Activated CD4-positive, alpha-beta memory T cell treated with anti-CD3 and anti-CD28 coated beads, Interleukin-2, amount 10 ng/mL, durations not matched to agents 7 days and 5 days (primary cell): ENCODE measurements around the gene HOXD3. TPM values are rescaled to one million over a fixed set of nuclear protein-coding genes. Genes with fewer than 3 reads are reported as not detected.

Experiments
- CTCF ChIA-PET: fragments of 350-600 bp; sonication (Branson Sonifier 250); formaldehyde crosslinking; loops from one replicate; lab custom pipeline; 2021; ENCODE audit warnings: antibody characterized with exemption, inconsistent platforms; lab: Charles Lee
- POLR2A ChIA-PET: fragments of 350-600 bp; sonication (Branson Sonifier 250); formaldehyde crosslinking; loops from one replicate; lab custom pipeline; 2021; ENCODE audit warnings: antibody characterized with exemption; lab: Charles Lee
- DNase-seq: peaks from one replicate; pipeline ENCODE4 v3.0.0-alpha.2; 2020
- H3K27ac Mint-ChIP-seq: one replicate; pipeline ENCODE4 v1.8.0; 2021; ENCODE audit warnings: mild to moderate bottlenecking, mixed read lengths
- H3K27me3 Mint-ChIP-seq: one replicate; pipeline ENCODE4 v1.8.0; 2021; ENCODE audit warnings: mixed read lengths
- H3K36me3 Mint-ChIP-seq: one replicate; pipeline ENCODE4 v1.8.0; 2021; ENCODE audit warnings: low read depth, mixed read lengths
- H3K4me1 Mint-ChIP-seq: one replicate; pipeline ENCODE4 v1.8.0; 2021; ENCODE audit warnings: mixed read lengths
- H3K4me3 Mint-ChIP-seq: one replicate; pipeline ENCODE4 v1.8.0; 2021; ENCODE audit warnings: mild to moderate bottlenecking, mixed read lengths
- H3K9me3 Mint-ChIP-seq: one replicate; pipeline ENCODE4 v1.8.0; 2021; ENCODE audit warnings: mixed read lengths
- total RNA-seq, 2 experiments: library from RNA; stranded (reverse); gene quantifications; one replicate each; pipeline ENCODE4 v1.2.3, GENCODE V29; 2021

Gene HOXD3
- total RNA-seq, 2 experiments from 2014 or later: not detected

DNA sequence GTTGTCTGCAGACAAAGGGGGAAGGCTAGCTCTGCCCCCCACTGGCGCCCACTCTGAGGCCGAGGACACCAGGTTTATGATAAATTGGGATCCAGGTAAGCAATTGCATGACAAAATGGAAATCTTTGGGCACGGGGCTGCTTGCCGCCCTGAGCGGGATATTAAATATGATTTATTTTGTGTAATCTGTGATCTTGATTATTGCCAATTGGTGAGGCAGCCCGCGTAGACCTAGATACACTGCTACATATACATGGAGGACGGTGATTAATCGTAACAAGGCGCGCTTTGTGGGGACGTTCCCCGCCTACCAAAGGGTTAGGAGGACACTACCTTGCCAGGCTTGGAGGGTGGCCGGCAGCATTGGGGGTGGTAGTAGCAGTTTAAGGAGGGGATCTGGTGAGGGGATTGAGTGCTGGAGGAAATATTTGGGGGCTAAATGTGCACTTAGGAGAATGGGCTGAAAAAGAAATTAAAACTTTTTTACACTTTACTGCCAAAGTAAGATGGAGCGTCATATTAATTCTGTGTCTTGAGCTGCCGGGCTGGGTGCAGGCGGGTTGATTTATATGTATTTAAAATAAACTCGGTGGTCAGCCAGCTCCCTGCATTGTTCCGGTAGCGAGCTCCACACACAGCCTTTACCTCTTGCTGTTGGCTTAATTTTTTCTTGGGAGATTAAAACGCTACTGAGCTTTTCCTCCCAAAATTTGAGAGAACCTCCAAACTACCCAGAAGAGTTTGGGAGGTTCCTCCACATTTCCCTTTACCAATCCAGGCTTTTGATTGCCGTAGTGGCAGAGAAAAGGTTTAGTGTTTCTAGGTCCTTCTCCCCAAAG, 4.1 kb downstream of the HOXD3 start:
- ChIA-PET CTCF (interaction anchor here (1.5 kb wide), 1 partner anchor 35 kb away, joined by 7 read pairs; no protein-coding TSS in a partner anchor), POLR2A (no interaction called here)
- H3K27me3 Mint-ChIP-seq: peaks cover 89% of the 10 kb centered on the region
- DNase-seq: no peak
- peaks cover 18% of the 10 kb centered on the region for H3K36me3 Mint-ChIP-seq
- no peaks in the 10 kb centered on the region for H3K9me3 Mint-ChIP-seq
- peaks cover 8% of the 10 kb centered on the region for H3K4me1 Mint-ChIP-seq
- no peak overlapping the region for H3K27ac Mint-ChIP-seq
- H3K4me3 Mint-ChIP-seq: no peak overlapping the region

- Mint-ChIP-seq H3K4me3 (no peak overlapping the region), H3K27me3 (peaks cover 90% of the 10 kb centered on the region), H3K4me1 (peaks cover 8% of the 10 kb centered on the region), H3K36me3 (peaks cover 18% of the 10 kb centered on the region), H3K27ac (no peak overlapping the region), H3K9me3 (no peaks in the 10 kb centered on the region)
- DNase-seq: no peak
- CTCF ChIA-PET: interaction anchor here (1.0 to 1.5 kb wide), 3 partner anchors 36 to 293 kb away, joined by 3 to 7 read pairs (median 5); no protein-coding TSS in a partner anchor
- POLR2A ChIA-PET: no interaction called here
Measured at GRCh38 chr2:176161825-176162626, 4.9 kb downstream of the HOXD3 start.

DNA sequence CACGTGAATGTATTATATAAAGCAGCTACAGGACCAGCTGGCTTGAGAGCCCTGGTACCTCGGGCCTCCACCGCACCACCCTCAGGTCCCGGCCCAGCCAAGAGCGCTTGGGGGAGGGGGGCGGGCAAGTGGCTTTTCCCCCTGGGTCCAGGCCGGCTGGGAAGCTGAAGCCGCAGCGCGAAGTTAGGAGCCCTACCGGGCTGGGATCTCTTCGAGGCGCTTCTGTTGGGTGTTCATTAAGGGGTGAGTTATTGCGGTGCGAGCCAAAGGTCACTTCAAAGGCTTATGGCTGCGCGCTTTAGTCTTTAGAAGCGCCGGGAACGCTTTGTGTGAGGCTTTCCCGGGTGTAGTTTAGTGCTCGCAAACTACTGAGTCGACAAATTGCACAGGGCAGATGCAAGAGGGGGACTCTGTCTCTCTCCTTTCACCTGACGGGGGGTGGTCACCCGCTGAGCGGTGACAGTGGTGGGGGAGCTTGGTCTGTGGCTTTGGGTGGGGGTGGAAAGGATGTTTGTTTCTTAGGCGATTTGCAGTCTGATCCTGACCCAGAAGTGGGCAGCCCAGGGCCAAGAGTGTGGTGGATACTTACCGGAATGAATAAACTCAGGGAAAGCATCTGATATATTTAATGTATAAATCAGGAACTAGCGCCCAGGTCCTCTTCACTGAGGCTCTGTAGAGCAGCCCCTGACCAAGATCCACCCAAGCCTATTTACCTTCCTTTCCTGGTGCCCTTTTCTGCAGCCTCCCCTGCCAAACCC, 6.0 kb downstream of the HOXD3 start:
- no peaks in the 10 kb centered on the region for H3K9me3 Mint-ChIP-seq
- no peak for DNase-seq
- H3K27ac Mint-ChIP-seq: no peak overlapping the region
- H3K27me3 Mint-ChIP-seq: peaks cover 89% of the 10 kb centered on the region
- CTCF ChIA-PET: interaction anchor here (1.0 to 1.3 kb wide), 2 partner anchors 67 to 292 kb away, joined by 3 to 5 read pairs; no protein-coding TSS in a partner anchor
- H3K36me3 Mint-ChIP-seq: peaks cover 13% of the 10 kb centered on the region
- no peak overlapping the region for H3K4me3 Mint-ChIP-seq
- peaks cover 6% of the 10 kb centered on the region for H3K4me1 Mint-ChIP-seq
- POLR2A ChIA-PET: no interaction called here

DNA sequence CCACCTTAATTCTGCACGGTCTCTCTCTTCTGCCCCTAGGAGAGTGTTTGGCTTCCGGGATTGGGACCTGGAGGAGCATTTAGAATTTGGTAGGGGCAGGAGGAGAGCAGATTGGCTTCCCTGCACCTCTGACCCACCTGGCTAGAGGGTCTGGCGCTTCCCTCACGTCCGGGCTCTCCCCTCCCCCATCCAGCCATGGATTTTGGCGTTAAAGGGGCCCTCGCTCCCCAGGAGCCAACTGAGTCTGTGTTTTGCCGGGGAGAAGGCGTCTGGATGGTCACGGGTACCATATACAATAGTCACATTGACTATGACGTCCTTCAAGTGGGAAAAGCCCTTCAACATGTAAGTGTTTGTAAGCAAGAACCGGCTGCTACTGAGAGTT, 6.6 kb downstream of the HOXD3 start:
- Mint-ChIP-seq H3K9me3 (no peaks in the 10 kb centered on the region), H3K27me3 (peaks cover 84% of the 10 kb centered on the region), H3K4me1 (peaks cover 4% of the 10 kb centered on the region), H3K27ac (no peak overlapping the region), H3K36me3 (peaks cover 10% of the 10 kb centered on the region), H3K4me3 (no peak overlapping the region)
- CTCF ChIA-PET: no interaction called here
- DNase-seq: no peak
- POLR2A ChIA-PET: no interaction called here

DNA sequence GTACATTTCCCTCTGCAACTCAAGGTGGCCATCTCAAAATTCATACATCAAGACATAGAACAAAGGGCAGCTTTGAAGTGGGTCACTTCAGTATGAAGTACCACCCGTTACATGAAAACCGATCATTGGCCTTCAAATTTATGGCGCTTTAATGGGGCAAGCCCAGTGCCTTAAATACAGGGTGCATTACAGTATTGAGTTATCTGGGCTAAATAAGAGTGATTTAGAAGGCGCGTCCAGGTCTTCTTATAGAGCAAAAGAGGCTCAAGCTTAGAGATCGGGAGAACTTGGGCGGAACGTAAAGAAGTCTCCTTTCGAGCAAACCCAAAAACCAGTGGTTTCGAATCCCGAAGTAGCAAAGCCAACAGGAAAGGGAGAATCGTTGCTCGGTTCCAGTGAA, 7.1 kb downstream of the HOXD3 start:
- Mint-ChIP-seq H3K36me3 (peaks cover 10% of the 10 kb centered on the region), H3K4me1 (peaks cover 4% of the 10 kb centered on the region), H3K27ac (no peak overlapping the region), H3K9me3 (no peaks in the 10 kb centered on the region), H3K27me3 (peaks cover 82% of the 10 kb centered on the region), H3K4me3 (no peak overlapping the region)
- ChIA-PET POLR2A (no interaction called here), CTCF (no interaction called here)
- no peak for DNase-seq

- peaks cover 4% of the 10 kb centered on the region for H3K4me1 Mint-ChIP-seq
- no peak for DNase-seq
- no peaks in the 10 kb centered on the region for H3K9me3 Mint-ChIP-seq
- peaks cover 81% of the 10 kb centered on the region for H3K27me3 Mint-ChIP-seq
- no peak overlapping the region for H3K4me3 Mint-ChIP-seq
- no peak overlapping the region for H3K27ac Mint-ChIP-seq
- ChIA-PET POLR2A (no interaction called here), CTCF (interaction anchor here (0.9 kb wide), 1 partner anchor 33 kb away, joined by 6 read pairs; no protein-coding TSS in a partner anchor)
- peaks cover 10% of the 10 kb centered on the region for H3K36me3 Mint-ChIP-seq
Measured at GRCh38 chr2:176164611-176165369, 7.7 kb downstream of the HOXD3 start.

GRCh38 chr2:176165370-176166050, 8.4 kb downstream of the HOXD3 start:
- CTCF ChIA-PET: interaction anchor here (0.9 kb wide), 1 partner anchor 34 kb away, joined by 6 read pairs; no protein-coding TSS in a partner anchor
- Mint-ChIP-seq H3K36me3 (peaks cover 10% of the 10 kb centered on the region), H3K27ac (no peak overlapping the region), H3K27me3 (peaks cover 80% of the 10 kb centered on the region), H3K4me1 (peaks cover 4% of the 10 kb centered on the region), H3K4me3 (no peak overlapping the region), H3K9me3 (no peaks in the 10 kb centered on the region)
- POLR2A ChIA-PET: no interaction called here
- DNase-seq: no peak

DNA sequence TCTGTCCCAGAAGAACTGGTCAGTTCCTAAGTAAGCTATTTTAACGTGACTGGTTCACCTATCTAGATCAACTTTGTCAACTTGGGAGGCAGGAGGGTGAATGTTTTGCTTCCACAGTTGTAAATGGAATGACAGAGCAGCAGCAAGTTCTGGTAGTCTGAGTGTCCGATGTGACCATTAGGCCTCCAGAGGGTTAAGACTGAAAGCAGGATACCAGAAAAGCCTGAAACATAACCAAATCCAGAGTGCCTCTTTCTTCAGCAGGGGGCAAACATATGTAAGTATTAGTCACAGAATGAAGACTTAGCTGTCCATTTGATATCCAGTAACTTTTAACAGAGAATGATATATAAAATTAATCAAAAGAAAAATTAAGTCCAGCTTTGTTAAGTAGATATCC, 9.2 kb downstream of the HOXD3 start:
- Mint-ChIP-seq H3K27me3 (peaks cover 79% of the 10 kb centered on the region), H3K4me1 (peaks cover 4% of the 10 kb centered on the region), H3K9me3 (no peaks in the 10 kb centered on the region), H3K27ac (no peak overlapping the region), H3K36me3 (peaks cover 10% of the 10 kb centered on the region), H3K4me3 (no peak overlapping the region)
- ChIA-PET CTCF (no interaction called here), POLR2A (no interaction called here)
- DNase-seq: no peak

GRCh38 chr2:176167398-176167797, 10.3 kb downstream of the HOXD3 start:
- H3K4me1 Mint-ChIP-seq: peaks cover 4% of the 10 kb centered on the region
- no peak for DNase-seq
- H3K9me3 Mint-ChIP-seq: no peaks in the 10 kb centered on the region
- ChIA-PET CTCF (interaction anchor here (0.9 kb wide), 1 partner anchor 387 kb away, joined by 3 read pairs; no protein-coding TSS in a partner anchor), POLR2A (no interaction called here)
- peaks cover 75% of the 10 kb centered on the region for H3K27me3 Mint-ChIP-seq
- H3K36me3 Mint-ChIP-seq: peaks cover 10% of the 10 kb centered on the region
- no peak overlapping the region for H3K4me3 Mint-ChIP-seq
- H3K27ac Mint-ChIP-seq: no peak overlapping the region

DNA sequence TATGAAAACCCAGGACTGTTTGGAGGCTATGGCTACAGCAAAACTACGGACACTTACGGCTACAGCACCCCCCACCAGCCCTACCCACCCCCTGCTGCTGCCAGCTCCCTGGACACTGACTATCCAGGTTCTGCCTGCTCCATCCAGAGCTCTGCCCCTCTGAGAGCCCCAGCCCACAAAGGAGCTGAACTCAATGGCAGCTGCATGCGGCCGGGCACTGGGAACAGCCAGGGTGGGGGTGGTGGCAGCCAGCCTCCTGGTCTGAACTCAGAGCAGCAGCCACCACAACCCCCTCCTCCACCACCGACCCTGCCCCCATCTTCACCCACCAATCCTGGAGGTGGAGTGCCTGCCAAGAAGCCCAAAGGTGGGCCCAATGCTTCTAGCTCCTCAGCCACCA, 12.1 kb downstream of the HOXD3 start:
- peaks cover 4% of the 10 kb centered on the region for H3K36me3 Mint-ChIP-seq
- no peak overlapping the region for H3K27ac Mint-ChIP-seq
- CTCF ChIA-PET: interaction anchor here (0.6 to 1.2 kb wide), 4 partner anchors 14 to 465 kb away, joined by 3 read pairs; no protein-coding TSS in a partner anchor
- POLR2A ChIA-PET: no interaction called here
- H3K9me3 Mint-ChIP-seq: no peaks in the 10 kb centered on the region
- no peak for DNase-seq
- H3K27me3 Mint-ChIP-seq: peaks cover 77% of the 10 kb centered on the region
- H3K4me3 Mint-ChIP-seq: no peak overlapping the region
- H3K4me1 Mint-ChIP-seq: peaks cover 5% of the 10 kb centered on the region

DNA sequence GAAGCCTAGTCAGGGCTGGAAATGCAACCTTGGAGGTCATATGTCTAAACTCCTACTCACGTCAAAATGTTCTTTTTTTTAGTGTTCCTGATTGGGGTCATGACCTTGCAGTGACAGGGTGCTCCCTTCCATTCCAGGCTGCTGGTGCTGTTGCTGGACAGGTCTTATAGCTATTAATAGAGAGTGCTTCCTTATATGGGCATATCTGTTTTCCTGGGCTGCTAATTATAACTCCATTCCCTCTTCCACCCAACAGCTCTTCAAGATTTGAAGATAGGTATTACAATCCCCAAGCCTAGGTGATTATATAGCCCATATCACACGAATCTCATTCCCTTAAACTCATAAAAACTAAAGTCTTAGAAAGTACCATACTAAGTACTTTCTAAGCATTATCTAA, 12.6 kb downstream of the HOXD3 start:
- no peak for DNase-seq
- Mint-ChIP-seq H3K36me3 (peaks cover 3% of the 10 kb centered on the region), H3K27ac (no peak overlapping the region), H3K4me3 (no peak overlapping the region), H3K4me1 (peaks cover 3% of the 10 kb centered on the region), H3K27me3 (peaks cover 76% of the 10 kb centered on the region), H3K9me3 (no peaks in the 10 kb centered on the region)
- CTCF ChIA-PET: interaction anchor here (0.7 kb wide), 1 partner anchor 43 kb away, joined by 3 read pairs; no protein-coding TSS in a partner anchor
- POLR2A ChIA-PET: no interaction called here
